NCI-H446 treated with DMSO at 0.1 percent for 48 hours (cell line): ENCODE data around the gene SBNO1.
"Not testable (repeated sequence)": the region's sequence is repeated elsewhere in the genome, so short reads cannot be mapped to it uniquely, and the experiment has no call there.

ENCODE experiments used
- DNase-seq: peaks from one replicate; lab custom pipeline; 2025; lab: John Stamatoyannopoulos, UW

SBNO1 gene

DNA sequence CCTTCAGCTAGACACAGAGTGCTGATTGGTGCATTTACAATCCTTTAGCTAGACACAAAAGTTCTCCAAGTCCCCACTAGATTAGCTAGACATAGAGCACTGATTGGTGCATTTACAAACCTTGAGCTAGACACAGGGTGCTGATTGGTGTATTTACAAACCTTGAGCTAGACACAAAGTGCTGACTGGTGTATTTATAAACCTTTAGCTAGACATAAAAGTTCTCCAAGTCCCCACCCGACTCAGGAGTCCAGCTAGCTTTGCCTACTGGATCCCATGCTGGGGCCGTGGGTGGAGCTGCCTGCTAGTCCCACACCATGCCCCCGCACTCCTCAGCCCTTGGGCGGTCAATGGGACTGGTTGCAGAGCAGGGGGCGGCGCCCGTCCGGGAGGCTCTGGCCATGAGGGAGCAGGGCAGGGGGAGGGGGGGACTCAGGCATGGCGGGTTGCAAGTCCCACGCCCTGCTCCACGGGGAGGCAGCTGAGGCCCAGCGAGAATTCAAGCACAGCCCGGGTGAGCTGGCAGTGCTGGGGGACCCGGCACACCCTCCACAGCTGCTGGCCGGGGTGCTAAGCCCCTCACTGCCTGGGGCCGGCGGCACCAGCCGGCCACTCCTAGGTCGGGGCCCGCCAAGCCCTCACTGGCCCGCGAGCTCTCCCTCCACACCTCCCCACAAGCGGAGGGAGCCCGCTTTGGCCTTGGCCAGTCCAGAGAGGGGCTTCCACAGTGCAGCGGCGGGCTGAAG, 115.5 kb downstream of the SBNO1 start:
- DNase-seq: not testable (repeated sequence)

DNA sequence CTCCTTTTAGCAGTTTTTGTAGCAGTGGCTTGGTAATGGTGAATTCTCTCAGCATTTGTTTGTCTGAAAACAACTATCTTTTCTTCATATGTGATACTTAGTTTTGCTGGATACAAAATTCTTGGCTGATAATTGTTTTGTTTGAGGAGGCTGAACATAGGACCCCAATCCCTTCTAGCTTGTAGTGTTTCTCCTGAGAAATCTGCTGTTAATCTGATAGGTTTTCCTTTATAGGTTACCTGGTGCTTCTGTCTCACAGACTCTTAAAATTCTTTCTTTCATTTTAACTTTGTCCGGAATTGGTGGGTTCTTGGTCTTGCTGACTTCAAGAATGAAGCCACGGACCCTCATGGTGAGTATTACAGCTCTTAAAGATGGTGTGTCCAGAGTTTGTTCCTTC, 116.5 kb downstream of the SBNO1 start:
- not testable (repeated sequence) for DNase-seq

GRCh38 chr12:123245678-123246077, 119.0 kb downstream of the SBNO1 start:
- DNase-seq: no peak

- no peak for DNase-seq
These were observed 120.9 kb downstream of the SBNO1 start for GRCh38 chr12:123243671-123244262.

DNA sequence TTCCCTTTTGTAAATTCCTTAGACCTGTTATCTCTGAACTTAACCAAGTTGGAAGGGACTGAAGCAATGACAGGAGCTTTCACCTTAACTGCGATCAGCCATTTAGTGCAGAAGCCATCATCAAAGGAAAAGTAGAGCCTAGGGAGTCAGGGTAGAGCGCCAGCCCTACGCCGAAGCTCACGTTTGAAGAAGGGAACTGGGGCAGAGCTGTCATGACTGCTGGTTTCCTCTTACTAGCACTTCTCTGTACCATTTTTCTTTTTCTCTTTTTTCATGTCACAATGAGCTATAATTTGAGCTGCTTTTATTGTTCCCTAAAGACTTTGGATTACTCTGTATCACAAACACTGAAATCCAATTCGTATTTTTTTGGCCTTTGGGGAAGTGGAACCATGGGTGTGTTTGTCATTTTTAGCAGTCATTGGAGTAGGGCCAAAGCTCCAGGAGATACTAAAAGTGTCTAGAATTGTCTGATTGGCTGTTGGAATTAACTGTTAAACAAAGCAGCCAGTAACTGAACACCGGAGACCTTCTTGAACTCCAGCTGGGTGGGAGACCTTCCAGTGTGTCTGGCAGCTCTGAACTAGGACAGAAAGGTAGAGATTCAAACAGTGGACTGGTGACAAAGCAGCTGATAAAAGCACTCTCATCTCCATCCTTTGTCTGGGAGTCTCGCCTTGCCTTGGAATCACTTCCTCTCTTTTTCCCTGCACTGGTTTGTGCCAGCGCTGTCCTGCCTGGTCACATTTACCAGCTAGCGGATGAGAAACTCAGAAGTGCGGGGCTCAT, 122.3 kb downstream of the SBNO1 start:
- DNase-seq: peak; percentile 57
